Stimulated activated CD8-positive, alpha-beta memory T cell treated with anti-CD3 and anti-CD28 coated beads, Interleukin-7, amount 100 ng/mL, for 24 hours (primary cell): ENCODE data around the gene CHRNG.
"Not testable (repeated sequence)": the region's sequence is repeated elsewhere in the genome, so short reads cannot be mapped to it uniquely, and the experiment has no call there.

Experiments
- DNase-seq: peaks from one replicate; pipeline ENCODE4 v3.0.0-alpha.2; 2020; ENCODE audit warnings: low read depth

CHRNG gene

GRCh38 chr2:232545511-232546375, 6.3 kb downstream of the CHRNG start:
- no peak for DNase-seq

DNA sequence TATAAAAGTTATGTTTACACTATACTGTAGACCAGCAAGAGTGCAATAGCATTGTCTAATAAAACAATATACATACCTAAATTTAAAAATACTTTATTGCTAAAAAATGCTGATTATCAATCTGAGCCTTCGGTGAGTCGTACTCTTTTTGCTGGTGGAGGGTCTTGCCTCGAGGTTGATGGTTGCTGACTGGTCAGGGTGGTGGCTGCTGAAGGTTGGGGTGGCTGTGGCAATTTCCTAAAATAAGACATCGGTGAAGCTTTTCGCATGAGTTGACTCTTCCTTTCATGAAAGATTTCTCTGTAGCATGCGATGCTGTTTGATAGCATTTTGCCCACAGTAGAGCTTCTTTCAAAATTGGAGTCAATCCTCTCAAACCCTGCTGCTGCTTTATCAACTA, 8.5 kb downstream of the CHRNG start:
- DNase-seq: no peak

DNA sequence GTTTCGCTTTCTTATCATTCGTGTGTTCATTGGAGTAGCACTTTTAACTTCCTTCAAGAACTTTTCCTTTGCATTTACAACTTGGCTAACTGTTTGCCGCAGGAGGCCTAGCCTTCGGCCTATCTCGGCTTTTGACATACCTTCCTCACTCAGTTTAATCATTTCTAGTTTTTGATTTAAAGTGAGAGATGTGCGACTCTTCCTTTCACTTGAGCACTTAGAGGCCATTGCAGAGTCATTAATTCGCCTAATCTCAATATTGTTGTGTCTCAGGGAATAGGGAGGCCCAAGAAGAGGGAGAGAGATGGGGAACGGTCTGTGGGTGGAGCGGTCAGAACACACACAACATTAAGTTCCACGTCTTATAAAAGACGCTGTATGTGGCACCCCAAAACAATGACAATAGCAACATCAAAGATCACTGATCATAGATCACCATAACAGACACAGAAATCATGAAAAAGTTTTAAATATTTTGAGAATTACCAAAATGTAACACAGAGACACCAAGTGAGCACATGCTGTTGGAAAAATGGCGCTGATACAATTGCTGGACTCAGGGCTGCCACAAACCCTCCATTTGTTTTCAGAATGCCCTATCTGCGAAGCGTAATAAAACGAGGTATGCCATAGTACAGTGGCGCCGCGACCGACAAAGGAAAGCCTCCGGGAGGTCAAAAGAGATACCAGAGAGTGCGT, 10.3 kb downstream of the CHRNG start:
- DNase-seq: no peak

DNA sequence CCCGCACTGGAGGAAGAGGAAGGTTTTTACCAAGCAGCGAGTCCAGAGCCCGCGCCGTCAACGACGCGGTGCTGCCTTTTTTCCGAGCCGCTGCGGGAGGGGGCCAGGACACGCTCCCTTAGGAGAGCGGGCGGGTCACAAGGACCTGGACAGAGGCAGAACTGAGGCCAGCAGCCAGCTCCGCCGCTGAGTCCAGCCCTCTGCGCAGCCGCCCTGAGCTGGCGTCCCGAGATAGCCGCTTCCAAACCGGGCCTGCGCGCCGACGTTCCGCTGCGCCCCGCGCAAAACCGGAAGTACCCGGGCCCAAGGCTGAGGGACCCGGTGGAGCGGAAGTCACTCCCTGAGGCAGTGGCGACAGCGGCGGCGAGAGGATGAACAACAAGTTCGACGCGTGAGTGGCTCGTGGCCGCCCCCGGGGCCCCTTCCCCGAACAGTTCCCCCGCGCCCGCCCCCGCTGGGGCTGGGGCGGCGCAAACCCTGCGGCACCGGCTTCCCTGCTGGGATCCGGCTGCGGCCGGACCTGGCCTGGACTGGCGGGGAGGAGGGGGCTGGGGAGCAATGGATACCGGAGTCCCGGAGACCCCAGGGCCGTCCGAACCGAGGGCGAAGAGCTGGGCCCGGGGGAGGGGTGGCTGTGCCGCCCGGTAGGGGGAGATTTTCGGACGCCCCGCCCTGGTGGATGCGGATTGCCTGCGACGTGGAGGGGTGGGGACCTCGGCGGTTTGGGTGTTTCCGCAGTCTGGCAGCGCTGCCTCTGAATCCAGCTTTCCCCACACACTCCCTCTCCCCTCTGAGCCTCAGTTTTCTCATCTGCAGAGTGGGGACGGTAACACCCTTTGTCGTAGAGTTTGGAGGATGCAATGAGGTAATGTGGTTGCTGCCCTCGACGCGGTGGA, 11.1 kb downstream of the CHRNG start, which contains the start of the genes EIF4E2 and TIGD1:
EIF4E2 (plus strand) TSS at position 336 of the 896 bp plus-strand sequence; CDS start at position 372, 36 bp downstream.
TIGD1 (minus strand) TSS at position 204 of the 896 bp plus-strand sequence. CDS start 675 bp downstream, outside the sequence.
- DNase-seq: peak; percentile 90

DNA sequence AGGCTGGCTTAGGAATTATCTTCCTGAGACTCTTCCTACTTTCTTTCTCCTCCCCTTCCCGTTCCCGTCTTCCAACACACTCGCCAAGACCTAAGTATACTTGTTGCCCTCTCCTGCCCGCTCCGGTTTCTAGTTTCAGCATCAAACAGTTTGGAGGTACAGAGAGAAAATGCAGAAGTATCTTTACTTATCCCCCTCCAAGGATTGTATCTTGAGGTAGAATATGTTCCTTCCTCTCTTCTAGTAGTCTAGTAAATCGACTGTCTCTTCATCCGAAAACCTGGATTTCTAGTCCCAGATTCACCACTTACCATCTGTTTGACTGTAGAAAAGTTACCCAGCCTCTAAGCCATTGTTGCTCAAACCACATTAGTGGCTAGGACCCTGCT, 11.8 kb downstream of the CHRNG start:
- no peak for DNase-seq

GRCh38 chr2:232551776-232552175, 12.3 kb downstream of the CHRNG start:
- DNase-seq: no peak

DNA sequence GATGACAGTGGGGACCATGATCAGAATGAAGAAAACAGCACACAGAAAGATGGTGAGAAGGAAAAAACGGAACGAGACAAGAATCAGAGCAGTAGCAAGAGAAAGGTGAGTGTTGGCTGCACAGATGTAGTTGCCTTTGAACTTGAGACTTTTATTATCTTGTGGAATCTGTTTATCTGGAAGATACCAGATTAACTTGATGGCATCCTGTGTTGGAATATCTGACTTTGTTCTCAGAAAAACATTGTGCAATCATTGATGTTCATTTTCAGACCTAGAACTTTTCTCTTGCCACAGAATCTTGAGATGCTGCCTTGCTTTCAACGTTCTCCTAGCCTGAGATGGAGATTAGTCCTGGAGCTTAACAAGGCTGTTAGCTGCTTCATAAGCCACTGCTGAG, 16.9 kb downstream of the CHRNG start:
- DNase-seq: no peak

DNA sequence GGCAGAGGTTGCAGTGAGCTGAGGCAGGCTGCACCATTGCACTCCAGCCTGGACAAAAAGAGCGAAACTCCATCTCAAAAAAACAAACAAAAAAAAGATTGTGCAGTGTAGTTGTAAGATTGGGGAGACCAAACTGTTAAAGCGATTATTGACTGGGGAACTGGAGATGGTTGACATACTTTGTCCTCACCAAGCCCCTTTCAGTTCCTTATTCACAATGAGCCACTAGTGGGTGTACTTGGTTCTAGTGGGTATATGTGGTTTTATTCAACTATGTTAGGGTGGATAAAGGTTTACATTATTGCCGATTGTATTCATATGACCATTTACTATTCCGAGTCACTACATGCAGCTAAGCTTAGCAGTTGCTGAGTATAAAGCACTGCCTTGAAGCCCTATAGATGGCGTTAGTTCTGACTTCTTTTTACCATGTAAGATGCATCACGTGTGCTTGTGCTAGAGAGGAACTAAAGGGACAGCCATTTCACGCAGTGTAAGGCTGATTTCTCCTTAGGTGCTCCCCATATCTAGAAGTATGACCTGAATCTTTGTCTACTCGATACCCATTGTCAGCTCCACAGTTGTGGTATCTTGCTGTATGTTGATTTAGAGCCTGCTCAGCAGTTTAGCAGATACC, 23.1 kb downstream of the CHRNG start:
- no peak for DNase-seq

DNA sequence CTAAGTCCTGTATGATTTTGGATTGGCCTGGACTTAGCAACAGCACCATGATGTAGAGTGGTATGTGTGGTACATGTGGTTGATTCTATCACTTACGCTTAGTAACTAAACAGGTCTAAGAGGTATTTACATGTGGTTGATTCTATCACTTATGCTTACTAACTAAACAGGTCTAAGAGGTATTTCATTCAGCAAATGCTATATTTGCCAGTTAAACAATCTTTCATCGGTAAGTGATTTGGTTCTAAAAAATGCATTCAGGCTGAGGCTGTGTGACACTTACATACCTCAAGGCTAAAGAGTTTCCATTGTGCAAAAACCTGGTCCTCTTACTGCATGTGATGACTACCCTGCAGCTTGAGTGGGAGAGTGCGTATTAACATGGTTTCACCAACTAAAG, 24.1 kb downstream of the CHRNG start:
- no peak for DNase-seq

DNA sequence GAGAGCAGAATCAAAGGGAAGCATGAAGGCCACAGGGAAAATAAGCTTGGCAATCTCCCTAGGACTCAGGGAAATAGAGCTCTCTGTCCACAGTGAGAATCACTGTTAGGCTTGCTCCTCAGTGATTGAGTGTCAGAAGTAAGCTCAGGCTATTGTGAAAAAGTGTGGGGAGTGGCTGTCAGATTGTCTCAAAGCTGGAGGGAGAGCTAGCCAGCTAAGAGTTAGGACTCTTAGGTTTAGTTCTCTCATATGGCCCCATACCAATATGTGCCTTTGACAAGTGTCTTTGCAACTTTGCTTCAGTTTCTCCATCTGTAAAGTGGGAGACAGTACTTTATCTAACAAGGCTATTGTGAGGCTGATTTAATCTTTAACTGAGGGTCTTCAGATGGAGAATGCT, 28.2 kb downstream of the CHRNG start:
- DNase-seq: no peak

DNA sequence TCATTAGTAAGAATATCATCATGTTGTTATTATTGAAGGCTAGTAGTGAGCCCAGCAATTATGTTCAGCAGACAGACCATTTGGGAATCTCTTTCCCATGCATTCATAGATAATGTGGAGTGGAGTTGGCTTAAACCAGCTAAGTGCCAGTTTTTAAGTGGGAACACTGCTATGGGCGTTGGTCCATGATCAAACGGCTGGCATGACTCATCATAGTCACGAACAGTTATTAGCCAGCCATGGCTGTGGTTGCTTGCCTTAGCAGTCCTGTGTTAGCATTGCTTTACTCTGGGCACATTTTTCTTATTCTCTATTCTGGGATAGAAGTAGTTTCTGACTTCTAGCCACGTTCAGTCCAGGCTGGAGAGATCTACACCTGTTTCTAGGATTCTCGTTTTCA, 28.7 kb downstream of the CHRNG start:
- no peak for DNase-seq

GRCh38 chr2:232569541-232569940, 30.0 kb downstream of the CHRNG start:
- no peak for DNase-seq

GRCh38 chr2:232570481-232570880, 31.0 kb downstream of the CHRNG start:
- not testable (repeated sequence) for DNase-seq

GRCh38 chr2:232571026-232571474, 31.6 kb downstream of the CHRNG start:
- DNase-seq: no peak

DNA sequence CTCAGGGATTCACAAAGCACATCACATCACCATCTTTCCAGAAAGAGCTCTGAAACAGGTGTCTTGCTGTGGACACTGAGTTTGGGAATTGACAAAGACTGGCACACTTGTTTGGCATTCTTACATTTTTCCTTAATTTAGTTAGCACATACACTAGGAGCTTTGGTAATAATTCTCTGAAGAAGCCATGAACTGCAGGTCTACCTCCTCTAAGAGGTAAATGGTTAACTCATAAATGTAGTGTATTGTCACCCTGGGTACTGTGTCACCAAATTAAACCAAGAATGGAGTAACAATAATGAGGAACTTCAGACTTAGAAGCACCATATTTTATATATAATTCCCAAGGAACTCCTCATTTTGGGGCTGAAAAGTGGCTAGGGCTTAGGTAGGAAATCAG, 33.5 kb downstream of the CHRNG start:
- DNase-seq: no peak

DNA sequence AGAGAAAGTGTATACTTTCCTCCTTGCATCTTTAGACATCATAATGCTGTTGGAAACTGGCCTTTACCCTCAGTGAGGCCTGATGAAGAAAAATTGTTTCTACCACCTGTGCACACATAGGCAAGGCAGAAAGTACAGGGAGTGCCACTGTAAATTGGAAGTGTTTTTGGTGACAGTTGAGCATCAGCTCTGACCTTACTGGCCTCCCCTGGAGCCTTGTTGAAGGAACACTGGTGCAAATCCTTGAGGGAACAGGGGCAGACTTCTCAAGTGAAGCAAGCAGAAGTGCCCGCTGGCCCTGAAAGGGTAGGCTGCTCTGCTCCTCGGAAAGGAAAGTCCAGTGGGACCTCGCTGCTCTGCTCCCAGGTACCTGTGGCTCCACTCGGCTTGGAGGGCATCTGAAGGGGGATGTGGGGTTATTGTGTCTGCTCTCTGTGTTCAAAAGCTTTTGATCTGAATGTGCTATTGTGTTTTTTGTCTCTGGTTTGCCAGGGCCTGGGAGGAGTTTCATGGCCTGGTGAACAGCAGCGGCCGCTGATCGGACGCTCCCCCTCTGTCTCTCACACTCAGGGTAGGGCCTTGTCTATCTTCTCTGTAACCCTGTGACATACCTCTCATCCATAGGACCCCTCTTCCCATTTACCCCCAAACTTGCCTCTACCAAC, 34.4 kb downstream of the CHRNG start:
- DNase-seq: no peak

- DNase-seq: no peak
Observed at GRCh38 chr2:232574674-232575403, 35.3 kb downstream of the CHRNG start.

- no peak for DNase-seq
Observed at GRCh38 chr2:232575404-232575746, 35.9 kb downstream of the CHRNG start.

- no peak for DNase-seq
Observed at GRCh38 chr2:232576995-232577394, 37.5 kb downstream of the CHRNG start.

DNA sequence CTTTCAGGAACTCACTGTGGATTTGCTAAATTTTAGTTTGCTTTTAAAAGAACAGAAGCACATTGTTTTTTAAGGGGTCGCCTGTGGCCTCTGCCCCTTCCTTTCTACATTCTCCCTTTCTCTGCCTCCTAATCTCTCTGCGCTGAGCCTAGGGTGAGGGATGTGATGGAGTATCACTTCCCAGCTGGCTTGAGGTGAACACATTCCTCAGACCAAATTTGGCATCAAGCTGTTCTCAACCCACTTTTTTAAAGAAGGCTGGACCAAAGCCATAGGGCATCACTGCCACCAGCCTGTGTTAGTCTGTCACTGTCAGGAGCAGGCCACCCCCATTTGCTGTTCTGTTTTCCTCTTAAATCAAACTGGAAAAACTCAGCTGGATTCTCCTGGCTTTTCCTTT, 38.3 kb downstream of the CHRNG start:
- no peak for DNase-seq

DNA sequence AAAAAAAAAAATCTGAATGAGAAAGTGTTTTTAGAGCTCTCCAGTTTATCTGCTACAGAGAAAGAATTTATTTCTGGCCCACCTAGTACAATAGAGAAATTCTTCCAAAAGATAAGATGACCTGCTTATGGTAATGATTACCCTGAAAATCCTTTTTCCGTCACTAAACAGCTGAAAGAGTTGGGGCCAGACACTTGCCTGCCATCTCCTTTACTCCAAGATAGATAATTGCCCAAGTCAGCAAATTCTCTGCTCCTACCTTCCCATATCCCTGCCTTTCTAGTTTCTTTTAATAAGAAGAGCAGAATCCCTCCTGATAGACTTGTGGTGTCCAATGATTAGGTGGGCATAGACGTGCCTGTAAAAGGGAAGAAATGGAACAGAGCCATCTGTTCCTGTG, 39.1 kb downstream of the CHRNG start:
- no peak for DNase-seq
